Measurements from ENCODE around the gene MRPL21.
A peak's percentile ranks its signal among the peaks of the same experiment; 100 is the strongest.

MRPL21 gene

GRCh38 chr11:68903288-68904247, at the start of gene MRPL21, which contains the start of gene IGHMBP2:
Gene MRPL21, minus strand, starts transcription at chr11:68903832. Its CDS starts 22 bp downstream, at chr11:68903810.
Gene IGHMBP2, plus strand, starts transcription at chr11:68903891. Its CDS starts 62 bp downstream, at chr11:68903953.
- DNase-seq (ENCODE audit: low read depth in 2 of 2) = peak; percentile 78 to 81

- DNase-seq (ENCODE audit: low read depth in 2 of 2) = no peak
Observed at GRCh38 chr11:68950762-68951161, 47.1 kb upstream of the MRPL21 start.

GRCh38 chr11:68950270-68950669, 46.6 kb upstream of the MRPL21 start:
- DNase-seq (ENCODE audit: low read depth in 2 of 2) = no peak

GRCh38 chr11:68948935-68949334, 45.3 kb upstream of the MRPL21 start:
- no peak for DNase-seq (ENCODE audit: low read depth in 2 of 2)

- DNase-seq (ENCODE audit: low read depth in 2 of 2) = no peak
Observed at GRCh38 chr11:68948496-68948895, 44.9 kb upstream of the MRPL21 start.

- no peak for DNase-seq (ENCODE audit: low read depth in 2 of 2)
Observed at GRCh38 chr11:68947151-68947550, 43.5 kb upstream of the MRPL21 start.

GRCh38 chr11:68946416-68947090, 42.9 kb upstream of the MRPL21 start:
- no peak for DNase-seq (ENCODE audit: low read depth in 2 of 2)

- no peak for DNase-seq (ENCODE audit: low read depth in 2 of 2)
Observed at GRCh38 chr11:68942751-68943271, 39.2 kb upstream of the MRPL21 start.

GRCh38 chr11:68942095-68942620, 38.5 kb upstream of the MRPL21 start:
- no peak for DNase-seq (ENCODE audit: low read depth in 2 of 2)

GRCh38 chr11:68941324-68942094, 37.9 kb upstream of the MRPL21 start:
- no peak for DNase-seq (ENCODE audit: low read depth in 2 of 2)

GRCh38 chr11:68940651-68941323, 37.2 kb upstream of the MRPL21 start:
- no peak for DNase-seq (ENCODE audit: low read depth in 2 of 2)

- DNase-seq (ENCODE audit: low read depth in 2 of 2) = no peak
Observed at GRCh38 chr11:68939583-68940555, 36.2 kb upstream of the MRPL21 start.

- DNase-seq (ENCODE audit: low read depth in 2 of 2) = no peak
Observed at GRCh38 chr11:68938816-68939582, 35.4 kb upstream of the MRPL21 start.

GRCh38 chr11:68938088-68938487, 34.5 kb upstream of the MRPL21 start:
- no peak for DNase-seq (ENCODE audit: low read depth in 2 of 2)

- no peak for DNase-seq (ENCODE audit: low read depth in 2 of 2)
Observed at GRCh38 chr11:68936676-68937620, 33.3 kb upstream of the MRPL21 start.

GRCh38 chr11:68936358-68936636, 32.7 kb upstream of the MRPL21 start:
- DNase-seq (ENCODE audit: low read depth in 2 of 2) = no peak

- DNase-seq (ENCODE audit: low read depth in 2 of 2) = no peak
Observed at GRCh38 chr11:68935516-68936357, 32.1 kb upstream of the MRPL21 start.

All from stimulated activated CD8-positive, alpha-beta memory T cell treated with anti-CD3 and anti-CD28 coated beads, Interleukin-2, amount 100 ng/mL, for 48 hours (primary cell).